Left forelimb (tissue), 1 donor: ENCODE results near the gene POLR1E.
"Not testable (repeated sequence)": the region's sequence is repeated elsewhere in the genome, so short reads cannot be mapped to it uniquely, and the experiment has no call there.

Experiments
- DNase-seq: peaks from one replicate; pipeline ENCODE4 v3.0.0-alpha.2; 2018; ENCODE audit warnings: low spot score

POLR1E gene

DNA sequence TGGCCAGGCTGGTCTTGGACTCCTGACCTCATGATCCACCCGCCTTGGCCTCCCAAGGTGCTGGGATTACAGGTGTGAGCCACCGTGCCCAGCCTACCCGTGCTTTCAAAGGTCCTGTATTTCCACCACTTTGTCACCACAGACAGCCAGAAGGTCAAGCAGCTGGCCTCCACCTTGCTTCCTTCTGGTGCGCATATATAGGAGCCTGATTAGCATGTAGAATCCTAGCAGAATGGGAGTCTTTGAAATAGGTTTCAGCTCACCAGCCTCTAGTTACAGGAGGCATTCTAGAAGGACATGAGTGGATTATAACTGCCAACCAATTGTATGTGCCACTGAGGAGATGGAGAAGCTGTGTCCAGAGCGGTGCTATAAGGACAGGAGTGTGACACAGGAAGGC is 18.9 kb downstream of the POLR1E start:
- DNase-seq = no peak

GRCh38 chr9:37507566-37508134 is 21.9 kb downstream of the POLR1E start:
- DNase-seq = no peak

DNA sequence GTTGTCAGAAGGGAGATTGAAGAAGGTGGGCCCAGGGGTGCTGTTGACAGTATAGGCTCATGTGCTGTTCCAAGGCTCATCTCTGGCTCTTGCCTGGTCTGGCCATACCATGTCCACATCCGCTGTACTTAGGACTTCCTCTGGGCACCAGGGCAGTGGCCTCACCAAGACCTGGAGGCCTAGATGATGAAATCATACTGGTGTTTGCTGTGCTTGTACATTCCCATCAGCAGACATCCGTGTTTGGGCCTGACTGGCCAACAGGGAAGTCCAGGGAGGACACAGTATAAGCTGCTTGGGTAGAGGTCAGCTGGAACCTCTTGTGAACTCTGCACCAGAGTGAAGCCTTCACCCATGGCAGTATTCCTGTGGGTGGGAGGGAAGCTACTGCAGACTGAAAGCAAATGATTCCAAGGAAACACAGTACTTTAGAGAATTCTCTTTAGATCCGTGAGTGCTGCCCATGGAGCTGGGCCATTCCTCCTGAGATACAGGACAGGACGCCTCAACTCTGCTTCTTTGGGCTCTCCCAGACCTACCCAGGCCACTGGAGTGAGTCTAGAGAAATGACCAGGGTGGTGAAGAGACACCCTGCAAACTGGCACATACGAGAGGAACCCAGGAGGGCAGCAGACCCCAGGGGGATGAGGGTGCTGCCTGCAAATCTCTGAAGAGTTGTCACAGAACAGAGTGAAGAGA is 22.5 kb downstream of the POLR1E start:
- DNase-seq = no peak

GRCh38 chr9:37508834-37509206 is 23.1 kb downstream of the POLR1E start:
- no peak for DNase-seq

- DNase-seq = no peak
Measured at GRCh38 chr9:37509536-37509935, 23.8 kb downstream of the POLR1E start.

- DNase-seq = not testable (repeated sequence)
Measured at GRCh38 chr9:37510053-37510452, 24.3 kb downstream of the POLR1E start.

DNA sequence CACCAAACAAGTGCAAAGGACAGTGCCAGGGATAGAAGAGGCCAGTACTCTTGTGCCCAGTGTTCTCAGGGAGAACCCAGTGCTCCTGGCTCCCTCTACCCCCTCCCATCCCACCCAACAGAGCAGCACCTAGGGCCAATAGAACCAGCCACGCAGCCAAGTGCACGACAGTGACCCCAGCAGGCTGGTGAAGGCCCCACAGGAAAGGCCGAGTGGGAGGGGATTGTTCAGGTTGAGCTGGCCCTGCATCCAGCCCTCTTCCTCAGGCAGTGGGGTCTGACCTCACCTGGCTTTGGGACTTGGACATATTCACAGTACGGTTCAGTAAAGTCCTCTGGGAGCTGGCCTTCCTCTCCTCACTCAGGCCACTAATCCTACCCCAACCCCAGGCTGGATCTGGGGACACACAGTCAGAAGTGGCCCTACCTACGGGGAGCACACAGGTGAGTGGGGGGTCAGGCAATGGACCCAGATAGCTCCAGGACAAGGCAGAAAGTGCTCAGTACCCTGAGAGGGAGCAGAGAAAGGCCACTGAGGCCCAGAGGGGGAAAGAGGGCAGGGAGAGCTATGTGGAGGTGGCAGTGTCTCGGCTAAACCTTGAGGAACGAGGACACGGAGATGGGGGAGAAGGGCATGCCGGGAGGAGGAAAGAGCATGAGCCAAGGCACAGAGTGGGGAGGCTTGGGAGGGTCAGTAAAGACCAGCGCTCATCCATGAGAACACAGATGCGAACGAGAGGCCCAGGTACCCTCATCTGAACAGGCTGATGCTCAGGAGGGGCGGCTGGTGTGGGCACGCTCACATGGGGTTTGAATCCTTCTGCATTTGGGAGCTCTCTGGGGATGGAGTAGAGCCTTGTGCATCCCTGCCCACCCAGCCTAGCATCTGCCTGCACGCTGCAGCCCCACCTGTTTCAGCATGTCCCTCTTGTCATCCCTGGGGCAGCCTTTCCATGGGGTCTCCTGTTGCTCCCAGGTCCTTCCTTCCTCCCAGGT is 25.6 kb downstream of the POLR1E start:
- DNase-seq = no peak

DNA sequence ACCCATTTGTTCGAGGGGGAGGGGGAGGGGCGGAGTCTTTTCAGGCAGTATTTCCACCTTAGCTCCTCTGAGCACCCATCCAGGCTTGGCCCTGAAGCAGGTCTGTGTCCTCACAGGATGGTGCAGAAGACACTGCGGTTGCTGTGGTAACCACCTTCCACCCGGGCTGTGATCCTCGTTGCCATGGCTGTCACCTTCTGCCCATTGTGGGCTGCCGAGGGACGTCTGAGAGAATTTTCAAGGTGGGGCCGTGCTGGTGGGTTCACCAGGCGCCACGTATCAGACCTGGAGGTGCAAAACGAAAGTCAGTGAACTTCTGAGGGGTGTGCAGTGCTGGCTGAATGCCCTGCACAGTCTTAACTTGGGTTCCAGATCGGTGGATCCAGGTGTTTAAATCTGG is 26.7 kb downstream of the POLR1E start:
- DNase-seq = no peak

GRCh38 chr9:37514415-37514814 is 28.7 kb downstream of the POLR1E start:
- DNase-seq = not testable (repeated sequence)

- DNase-seq = no peak
Measured at GRCh38 chr9:37514999-37515398, 29.3 kb downstream of the POLR1E start.

DNA sequence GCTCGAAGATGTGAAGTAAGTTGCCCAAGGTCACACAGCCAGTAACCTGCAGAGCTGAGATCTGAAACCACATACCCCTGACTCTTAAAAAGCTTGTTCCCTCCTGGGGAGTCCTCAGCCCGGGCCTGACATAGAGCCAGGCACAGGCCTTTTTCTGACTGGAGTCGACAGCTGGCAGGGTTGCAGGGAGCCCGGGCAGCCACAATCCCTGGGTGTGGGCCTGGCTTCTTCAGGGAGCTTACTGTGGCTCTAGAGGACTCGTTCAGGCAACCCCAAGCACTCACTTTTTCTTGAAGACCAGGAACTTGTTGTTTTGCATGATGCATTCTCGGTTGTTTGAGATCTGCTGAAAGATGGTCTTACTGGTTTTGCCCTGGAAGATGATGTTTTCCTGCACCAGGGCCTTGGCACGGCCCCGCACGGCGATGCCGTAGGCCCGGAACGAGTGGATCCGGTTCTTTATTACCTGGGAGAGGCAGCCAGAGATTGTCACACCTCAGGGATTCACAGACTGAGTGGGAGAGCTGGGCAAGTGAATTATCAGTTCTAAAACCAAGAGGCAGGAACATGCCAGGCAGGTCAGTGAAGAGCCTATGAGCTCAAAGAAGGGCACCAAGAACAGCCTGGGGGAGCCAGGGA is 30.0 kb downstream of the POLR1E start:
- DNase-seq = no peak

GRCh38 chr9:37517923-37518322 is 32.2 kb downstream of the POLR1E start:
- no peak for DNase-seq

DNA sequence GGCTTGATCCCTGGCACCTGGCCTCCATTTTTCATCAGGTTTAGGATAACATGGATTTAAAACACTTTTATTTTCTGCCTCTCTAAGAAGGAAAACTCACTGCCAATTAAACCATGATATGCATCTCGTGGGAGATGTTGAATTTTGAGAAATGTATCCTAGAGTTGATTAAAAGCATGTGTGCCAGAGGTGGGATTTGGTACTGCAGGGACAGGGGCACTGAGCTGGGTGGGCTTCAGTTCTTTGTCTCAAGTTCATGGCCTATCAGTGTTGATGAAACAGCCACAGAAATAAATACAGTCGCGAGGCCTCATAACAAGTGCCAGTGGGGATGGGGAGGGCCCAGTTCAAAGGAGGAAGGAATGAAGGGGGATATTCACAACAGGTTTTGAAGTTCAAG is 34.9 kb downstream of the POLR1E start:
- no peak for DNase-seq

- no peak for DNase-seq
Measured at GRCh38 chr9:37521111-37521510, 35.4 kb downstream of the POLR1E start.

DNA sequence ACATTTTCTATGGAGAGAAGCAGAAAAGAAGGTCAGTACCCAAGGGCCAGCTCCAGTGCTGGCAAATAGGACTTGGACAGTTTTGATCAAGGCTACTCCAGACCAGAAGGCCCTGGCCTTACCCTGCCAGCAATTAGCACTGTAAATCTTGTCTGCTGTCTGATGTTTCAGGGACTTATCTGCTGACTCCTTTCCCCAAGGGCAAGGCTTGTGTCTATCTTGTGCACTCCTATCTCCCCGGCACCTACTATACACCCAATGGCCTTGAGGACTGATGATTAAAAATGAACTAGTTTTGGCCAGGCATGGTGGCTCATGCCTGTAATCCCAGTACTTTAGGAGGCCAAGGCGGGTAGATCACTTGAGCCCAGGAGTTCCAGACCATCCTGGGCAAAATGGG is 37.2 kb downstream of the POLR1E start:
- DNase-seq = no peak

GRCh38 chr9:37523916-37524315 is 38.2 kb downstream of the POLR1E start:
- DNase-seq = no peak

DNA sequence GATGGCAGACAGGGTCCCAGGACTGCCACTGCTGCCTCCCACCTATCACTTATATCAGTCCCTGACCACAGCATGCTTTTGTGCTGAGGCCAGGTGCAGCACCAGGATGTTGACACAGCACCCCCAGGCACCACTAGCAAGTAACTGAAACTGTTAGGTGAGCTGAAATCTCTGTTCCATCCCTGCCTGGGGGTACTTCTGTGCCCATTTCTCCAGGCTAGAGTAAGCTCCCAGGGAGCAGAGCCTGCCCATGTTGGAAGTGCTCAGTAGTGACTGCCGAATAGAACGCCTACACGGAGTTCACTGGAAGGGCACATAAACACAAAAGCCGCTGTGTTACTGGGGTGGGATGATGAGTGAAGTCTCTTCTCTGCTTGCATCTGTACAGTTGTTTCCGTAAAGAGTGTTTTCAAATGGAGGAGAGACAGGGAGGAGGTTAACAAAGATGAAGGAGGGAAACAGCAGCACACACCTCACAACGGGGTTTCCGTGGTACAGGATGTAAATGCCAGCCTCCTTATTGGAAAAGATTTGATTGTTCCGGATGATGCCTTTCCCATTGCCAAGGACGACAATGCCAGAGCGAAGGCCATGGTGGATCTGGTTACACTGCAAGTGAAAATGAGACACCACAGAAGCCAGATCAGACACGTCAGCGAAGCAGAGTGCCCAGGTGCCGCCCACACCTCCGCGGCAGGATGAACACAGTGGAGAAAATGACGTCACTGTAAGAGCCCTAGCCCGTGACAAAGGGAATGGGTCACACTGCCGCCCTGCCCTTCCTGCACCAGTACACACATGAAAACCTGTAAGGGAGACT is 43.1 kb downstream of the POLR1E start:
- no peak for DNase-seq

GRCh38 chr9:37531699-37532098 is 46.0 kb downstream of the POLR1E start:
- no peak for DNase-seq

DNA sequence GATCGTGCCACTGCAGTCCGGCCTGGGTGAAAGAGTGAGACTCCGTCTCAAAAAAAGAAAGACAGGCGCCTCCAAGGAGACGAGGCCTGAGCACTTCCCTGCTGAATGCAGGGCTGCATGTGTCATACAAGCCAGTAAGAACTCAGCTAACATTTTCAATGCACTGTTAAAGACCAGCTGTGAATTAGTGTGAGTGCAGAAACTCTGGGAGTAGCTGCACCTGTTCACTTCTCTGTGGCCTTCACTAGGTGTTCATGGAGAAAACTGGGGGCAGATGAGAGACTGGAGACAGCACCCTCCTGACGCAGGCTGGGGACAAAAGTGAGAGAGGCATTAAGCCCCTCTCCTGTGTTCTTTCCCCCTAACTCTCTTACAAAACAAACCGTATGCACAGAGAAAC is 48.7 kb downstream of the POLR1E start:
- no peak for DNase-seq

DNA sequence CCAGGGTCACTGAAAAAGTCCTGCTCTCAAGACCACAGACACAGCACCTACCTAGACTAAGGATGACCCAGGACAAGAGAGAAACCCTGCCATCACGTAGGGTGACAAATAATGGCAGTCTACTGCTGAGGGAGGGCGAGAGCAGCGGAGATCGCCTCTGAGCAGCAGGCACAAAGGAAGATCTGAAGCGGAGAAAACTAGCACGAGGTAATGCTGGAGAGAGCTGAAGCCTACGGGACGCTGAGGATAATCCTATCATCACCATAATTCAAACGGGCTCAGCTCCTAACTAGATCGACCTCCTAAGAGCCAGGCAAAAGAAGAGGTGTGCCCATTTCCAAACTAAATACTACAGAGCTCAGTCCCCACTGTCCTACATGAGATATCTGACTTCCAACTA is 49.2 kb downstream of the POLR1E start:
- no peak for DNase-seq

- DNase-seq = no peak
Measured at GRCh38 chr9:37538099-37538498, 52.4 kb downstream of the POLR1E start.

DNA sequence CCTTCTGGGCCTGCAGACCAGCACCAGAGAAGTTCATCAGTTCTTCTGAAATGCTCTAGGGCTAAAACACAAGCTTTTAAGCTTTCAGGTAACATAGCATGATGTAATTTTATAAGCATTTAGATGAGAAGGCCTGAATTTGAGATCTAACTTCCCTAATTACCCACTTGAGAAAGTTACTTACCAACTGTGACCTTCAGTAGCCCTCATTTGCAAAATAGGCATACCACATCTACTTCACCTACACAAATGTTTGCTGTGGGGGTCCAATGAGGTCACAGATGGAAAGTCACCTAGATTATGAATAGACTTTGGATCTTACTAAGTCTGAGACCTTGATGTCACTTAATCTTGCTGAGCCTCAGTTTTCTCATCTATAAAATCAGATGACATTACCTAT is 53.9 kb downstream of the POLR1E start:
- DNase-seq = no peak
